ENCODE results near the gene SLC38A8. TPM values are rescaled to one million over a fixed set of nuclear protein-coding genes. Genes with fewer than 3 reads are reported as not detected.

Gene SLC38A8
- total RNA-seq, 4 donors from 2014 or later = not detected

DNA sequence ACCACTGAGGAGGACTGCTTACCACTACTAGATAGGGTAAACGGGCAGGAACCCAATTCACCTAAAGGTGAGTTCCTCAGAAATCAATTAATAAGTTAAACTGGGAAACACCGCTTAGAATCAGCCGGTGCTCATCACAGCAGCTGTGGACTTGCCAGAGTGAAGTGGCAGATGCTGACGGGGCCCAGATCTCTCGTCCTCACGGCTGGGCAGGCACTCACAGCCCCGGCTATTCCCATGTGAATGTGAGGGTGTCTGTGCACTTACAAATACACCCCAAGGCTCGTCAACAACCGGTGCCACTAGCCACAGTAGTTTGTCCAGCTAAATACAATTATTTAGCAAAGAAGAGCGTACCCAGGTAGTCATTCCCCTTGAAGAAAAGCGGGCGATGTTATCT lies 44.4 kb upstream of the SLC38A8 start:
- no peak for DNase-seq (ENCODE audit: low spot score in 2 of 2)
- TF ChIP-seq POLR2A (IDR thresholded peaks at IDR 0.05) (no peak), CTCF (IDR thresholded peaks at IDR 0.05) (no peak)
- 88 to 89% methylated on average over 12 of the region's 12 CpGs for WGBS, 2 donors
- intact Hi-C loops (cut with DNase I; ENCODE audit: low total_unique reads) = no loop called here
- no peak overlapping the region for H3K4me3 ChIP-seq (ENCODE audit: low read depth, poor library complexity, severe bottlenecking)

DNA sequence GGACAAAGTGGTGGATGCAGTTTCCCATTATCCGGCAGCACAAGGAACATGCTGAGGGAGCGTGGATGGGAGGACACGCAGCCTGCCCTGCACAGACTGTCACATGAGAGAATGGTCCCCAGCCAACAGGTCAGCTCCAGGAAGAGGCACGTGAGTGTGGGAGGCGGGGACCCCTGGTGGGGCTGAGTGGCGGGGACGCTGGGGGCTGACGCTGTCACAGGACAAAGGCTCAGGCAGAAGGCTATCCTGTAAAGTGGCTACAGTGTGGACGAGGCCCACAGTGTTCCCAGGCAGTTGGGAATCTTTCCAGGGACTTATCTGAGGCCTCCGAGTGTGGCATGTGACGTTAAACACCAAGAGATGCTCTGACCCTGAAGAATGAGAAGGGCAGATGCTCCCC lies 43.7 kb upstream of the SLC38A8 start:
- TF ChIP-seq CTCF (IDR thresholded peaks at IDR 0.05) (no peak), POLR2A (IDR thresholded peaks at IDR 0.05) (no peak)
- intact Hi-C loops (cut with DNase I; ENCODE audit: low total_unique reads) = no loop called here

GRCh38 chr16:84085773-84086172 lies 43.2 kb upstream of the SLC38A8 start:
- intact Hi-C loops (cut with DNase I; ENCODE audit: low total_unique reads) = no loop called here
- DNase-seq (ENCODE audit: low spot score in 2 of 2) = no peak
- WGBS, 2 donors = 69 to 71% methylated on average over 6 of the region's 6 CpGs
- no peak overlapping the region for H3K4me3 ChIP-seq (ENCODE audit: low read depth, poor library complexity, severe bottlenecking)
- TF ChIP-seq CTCF (IDR thresholded peaks at IDR 0.05) = no peak
- no peak for TF ChIP-seq POLR2A (IDR thresholded peaks at IDR 0.05)

More for the DNA sequence above, 43.7 kb upstream of the SLC38A8 start:
- WGBS, 2 donors = 72 to 78% methylated on average over 11 of the region's 11 CpGs
- no peak overlapping the region for H3K4me3 ChIP-seq (ENCODE audit: low read depth, poor library complexity, severe bottlenecking)
- no peak for DNase-seq (ENCODE audit: low spot score in 2 of 2)

GRCh38 chr16:84085271-84085667 lies 42.7 kb upstream of the SLC38A8 start:
- intact Hi-C loops (cut with DNase I; ENCODE audit: low total_unique reads) = no loop called here
- no peak for TF ChIP-seq CTCF (IDR thresholded peaks at IDR 0.05)
- TF ChIP-seq POLR2A (IDR thresholded peaks at IDR 0.05) = no peak
- DNase-seq (ENCODE audit: low spot score in 2 of 2) = no peak
- WGBS, 2 donors = 91 to 94% methylated on average over 8 of the region's 8 CpGs
- no peak overlapping the region for H3K4me3 ChIP-seq (ENCODE audit: low read depth, poor library complexity, severe bottlenecking)

DNA sequence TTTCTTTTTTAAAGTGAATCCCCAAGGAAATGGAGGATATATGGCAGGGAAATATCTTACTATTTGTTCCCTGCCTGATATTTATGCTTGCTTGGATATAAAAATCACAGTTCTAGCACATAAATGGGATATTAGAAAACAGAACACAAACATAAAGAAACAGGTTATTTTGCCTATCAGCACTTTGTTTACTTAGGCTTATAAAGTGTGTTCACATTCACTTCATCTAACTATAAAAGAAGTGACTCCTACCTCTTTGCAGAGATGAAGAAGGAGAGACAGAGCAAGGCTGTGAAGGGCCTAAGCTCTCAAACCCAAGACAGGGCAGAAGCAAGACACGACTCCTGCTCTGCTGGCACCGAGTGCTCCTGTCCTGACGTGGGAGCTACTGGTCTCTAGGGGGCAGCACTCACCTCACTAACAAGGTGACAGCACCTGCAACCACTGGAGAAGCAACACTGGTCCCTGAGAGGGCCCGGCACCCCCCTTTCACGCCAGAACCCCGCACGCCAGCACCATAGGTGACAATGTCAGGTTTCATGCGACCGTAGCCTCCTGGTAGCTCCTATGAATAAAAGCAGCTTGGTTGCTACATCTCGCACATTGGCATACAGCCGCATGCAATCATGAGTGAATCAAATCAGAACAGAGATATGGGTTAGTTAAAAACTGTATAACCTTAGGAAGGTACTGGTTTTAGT lies 42.1 kb upstream of the SLC38A8 start:
- 54 to 58% methylated on average over 11 of the region's 11 CpGs for WGBS, 2 donors
- H3K4me3 ChIP-seq (ENCODE audit: low read depth, poor library complexity, severe bottlenecking) = no peak overlapping the region
- TF ChIP-seq CTCF (IDR thresholded peaks at IDR 0.05) (no peak), POLR2A (IDR thresholded peaks at IDR 0.05) (no peak)
- DNase-seq (ENCODE audit: low spot score in 2 of 2) = peak; percentile 47 to 88
- intact Hi-C loops (cut with DNase I; ENCODE audit: low total_unique reads) = no loop called here

Measured in lower leg skin (tissue), 4 donors.